ENCODE measurements around the gene SALL4.

GRCh38 chr20:51797357-51798025 lies 4.8 kb downstream of the SALL4 start:
- TF ChIP-seq, protein P1, sequence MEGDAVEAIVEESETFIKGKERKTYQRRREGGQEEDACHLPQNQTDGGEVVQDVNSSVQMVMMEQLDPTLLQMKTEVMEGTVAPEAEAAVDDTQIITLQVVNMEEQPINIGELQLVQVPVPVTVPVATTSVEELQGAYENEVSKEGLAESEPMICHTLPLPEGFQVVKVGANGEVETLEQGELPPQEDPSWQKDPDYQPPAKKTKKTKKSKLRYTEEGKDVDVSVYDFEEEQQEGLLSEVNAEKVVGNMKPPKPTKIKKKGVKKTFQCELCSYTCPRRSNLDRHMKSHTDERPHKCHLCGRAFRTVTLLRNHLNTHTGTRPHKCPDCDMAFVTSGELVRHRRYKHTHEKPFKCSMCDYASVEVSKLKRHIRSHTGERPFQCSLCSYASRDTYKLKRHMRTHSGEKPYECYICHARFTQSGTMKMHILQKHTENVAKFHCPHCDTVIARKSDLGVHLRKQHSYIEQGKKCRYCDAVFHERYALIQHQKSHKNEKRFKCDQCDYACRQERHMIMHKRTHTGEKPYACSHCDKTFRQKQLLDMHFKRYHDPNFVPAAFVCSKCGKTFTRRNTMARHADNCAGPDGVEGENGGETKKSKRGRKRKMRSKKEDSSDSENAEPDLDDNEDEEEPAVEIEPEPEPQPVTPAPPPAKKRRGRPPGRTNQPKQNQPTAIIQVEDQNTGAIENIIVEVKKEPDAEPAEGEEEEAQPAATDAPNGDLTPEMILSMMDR (IDR thresholded peaks at IDR 0.05) = no peak
- TF ChIP-seq POLR2A (IDR thresholded peaks at IDR 0.05) (no peak), POLR2AphosphoS5 (IDR thresholded peaks at IDR 0.05) (no peak)
